Stomach (tissue), 4 donors: Measurements from ENCODE around the gene FGR.

Experiments
- EP300 ChIP-seq: sonication (generic); formaldehyde crosslinking; IDR thresholded peaks from one replicate; pipeline ENCODE4 v1.6.1; 2017; ENCODE audit warnings: antibody characterized with exemption
- POLR2A ChIP-seq, 4 donors: fragments of 450-650 bp; IDR thresholded peaks; one replicate each; pipeline ENCODE4 v1.6.1; 2016; ENCODE audit warnings: antibody characterized with exemption in 4 of 4, control low read depth in 2 of 4, mild to moderate bottlenecking in 1 of 4, moderate library complexity in 1 of 4
- TF ChIP-seq, protein P1 (sequence below), 7 experiments: fragments of 450-650 bp in 4 of 7; fragments of 200-600 bp in 3 of 7; sonication (generic) in 3 of 7; IDR thresholded peaks; one replicate each; pipeline ENCODE4 v1.5.1; 2016 to 2019; ENCODE audit warnings: antibody characterized with exemption in 7 of 7, control low read depth in 2 of 7, mild to moderate bottlenecking in 1 of 7

DNA sequence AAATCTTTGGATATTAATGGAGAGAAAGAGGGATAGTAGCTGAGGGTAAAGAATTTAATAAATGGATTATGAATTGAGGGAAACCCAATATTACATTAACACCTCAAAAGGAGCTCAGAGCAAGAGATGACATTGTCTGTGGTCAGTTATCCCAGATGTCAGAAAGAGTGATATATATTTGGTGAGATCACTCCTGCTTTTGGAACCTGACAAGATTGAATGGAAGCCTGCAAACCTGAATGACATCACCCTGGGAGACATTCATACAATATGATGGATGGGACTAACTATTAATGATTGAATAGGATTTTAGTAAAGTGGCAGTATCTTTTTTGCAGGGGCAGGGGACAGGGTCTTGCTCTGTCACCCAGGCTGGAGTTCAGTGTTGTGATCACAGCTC is 43.8 kb upstream of the FGR start:
- TF ChIP-seq EP300, result no peak
- TF ChIP-seq, protein P1, sequence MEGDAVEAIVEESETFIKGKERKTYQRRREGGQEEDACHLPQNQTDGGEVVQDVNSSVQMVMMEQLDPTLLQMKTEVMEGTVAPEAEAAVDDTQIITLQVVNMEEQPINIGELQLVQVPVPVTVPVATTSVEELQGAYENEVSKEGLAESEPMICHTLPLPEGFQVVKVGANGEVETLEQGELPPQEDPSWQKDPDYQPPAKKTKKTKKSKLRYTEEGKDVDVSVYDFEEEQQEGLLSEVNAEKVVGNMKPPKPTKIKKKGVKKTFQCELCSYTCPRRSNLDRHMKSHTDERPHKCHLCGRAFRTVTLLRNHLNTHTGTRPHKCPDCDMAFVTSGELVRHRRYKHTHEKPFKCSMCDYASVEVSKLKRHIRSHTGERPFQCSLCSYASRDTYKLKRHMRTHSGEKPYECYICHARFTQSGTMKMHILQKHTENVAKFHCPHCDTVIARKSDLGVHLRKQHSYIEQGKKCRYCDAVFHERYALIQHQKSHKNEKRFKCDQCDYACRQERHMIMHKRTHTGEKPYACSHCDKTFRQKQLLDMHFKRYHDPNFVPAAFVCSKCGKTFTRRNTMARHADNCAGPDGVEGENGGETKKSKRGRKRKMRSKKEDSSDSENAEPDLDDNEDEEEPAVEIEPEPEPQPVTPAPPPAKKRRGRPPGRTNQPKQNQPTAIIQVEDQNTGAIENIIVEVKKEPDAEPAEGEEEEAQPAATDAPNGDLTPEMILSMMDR (IDR thresholded peaks at IDR 0.05), result no peak
- TF ChIP-seq POLR2A (IDR thresholded peaks at IDR 0.05), result no peak
